IPS-20b (cell line): ENCODE results near the gene PHF20.
"Not testable (repeated sequence)": the region's sequence is repeated elsewhere in the genome, so short reads cannot be mapped to it uniquely, and the experiment has no call there.

Experiments
- H3K27ac ChIP-seq: one replicate; pipeline ENCODE4 v1.5.1; 2013; ENCODE audit warnings: low read length
- H3K27me3 ChIP-seq: 2 replicates; pipeline ENCODE4 v1.6.1; 2013; ENCODE audit warnings: mild to moderate bottlenecking, low read length, inconsistent platforms; ENCODE audit not compliant: insufficient read depth
- H3K36me3 ChIP-seq: 2 replicates; pipeline ENCODE4 v1.6.1; 2013; ENCODE audit warnings: low read depth, mild to moderate bottlenecking, inconsistent platforms, low read length, moderate library complexity; ENCODE audit not compliant: insufficient read depth
- H3K4me1 ChIP-seq: 2 replicates; pipeline ENCODE4 v1.6.1; 2013; ENCODE audit warnings: mild to moderate bottlenecking, control low read depth, inconsistent platforms, low read length, moderate library complexity; ENCODE audit not compliant: insufficient read depth
- H3K4me3 ChIP-seq: 2 replicates; pipeline ENCODE4 v1.5.1; 2013; ENCODE audit warnings: mild to moderate bottlenecking, low read length, inconsistent platforms
- H3K9ac ChIP-seq: 2 replicates; pipeline ENCODE4 v1.6.1; 2013; ENCODE audit warnings: low read depth, mild to moderate bottlenecking, inconsistent platforms, low read length, moderate library complexity
- H3K9me3 ChIP-seq: 2 replicates; pipeline ENCODE4 v1.6.1; 2013; ENCODE audit warnings: mild to moderate bottlenecking, low read depth, low read length, inconsistent platforms; ENCODE audit not compliant: insufficient read depth

PHF20 gene

DNA sequence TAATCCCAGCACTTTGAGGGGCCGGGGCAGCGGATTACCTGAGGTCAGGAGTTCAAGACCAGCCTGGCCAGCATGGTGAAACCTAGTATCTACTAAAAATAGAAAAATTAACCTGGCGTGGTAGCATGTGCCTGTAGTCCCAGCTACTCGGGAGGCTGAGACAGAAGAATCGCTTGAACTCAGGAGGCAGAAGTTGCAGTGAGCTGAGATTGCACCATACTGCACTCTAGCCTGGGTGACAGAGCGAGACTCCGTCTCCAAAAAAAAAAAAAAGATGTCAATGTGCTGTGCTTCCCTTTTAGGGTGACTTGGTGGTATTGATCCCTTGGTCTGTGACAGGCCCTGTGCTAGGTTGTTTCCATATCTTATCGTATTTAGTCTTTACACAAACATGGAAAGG, 79.8 kb downstream of the PHF20 start:
- not testable (repeated sequence) for H3K27me3 ChIP-seq, H3K9ac ChIP-seq, H3K27ac ChIP-seq, H3K9me3 ChIP-seq, H3K4me1 ChIP-seq, H3K4me3 ChIP-seq
- peaks cover 40% of the 10 kb centered on the region for H3K36me3 ChIP-seq

DNA sequence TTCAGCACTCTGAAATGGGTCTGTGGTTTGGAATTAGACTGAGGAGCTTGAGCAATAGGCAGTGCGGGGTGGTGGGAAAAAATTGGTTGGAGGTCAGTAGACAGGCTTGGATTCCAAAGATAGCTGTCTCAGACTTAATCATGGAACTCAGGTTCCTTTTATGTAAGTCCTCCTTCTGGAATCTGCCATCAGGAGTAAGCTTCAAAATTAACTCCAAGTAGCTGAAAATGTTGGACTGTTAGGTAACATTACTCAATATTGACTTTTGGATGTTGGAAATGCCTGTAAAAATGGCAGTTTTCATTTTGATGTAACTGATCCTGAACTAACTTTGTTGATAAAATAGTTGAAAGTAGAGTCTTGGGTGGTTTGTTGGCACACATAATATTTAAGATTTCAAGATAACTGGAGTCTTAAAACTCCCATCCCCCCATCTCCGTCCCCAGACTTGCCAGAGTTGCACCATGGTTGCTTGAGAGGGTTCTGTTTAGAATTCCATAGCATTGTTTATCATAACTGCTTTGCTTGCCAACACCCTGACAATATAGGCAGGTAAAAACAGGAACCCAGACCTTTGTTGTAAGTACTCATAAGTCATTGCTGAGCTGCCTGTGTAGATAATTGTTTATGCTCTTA, 83.0 kb downstream of the PHF20 start:
- Histone ChIP-seq H3K9ac (no peak overlapping the region), H3K27ac (no peak overlapping the region), H3K36me3 (peaks cover 26% of the 10 kb centered on the region), H3K9me3 (no peaks in the 10 kb centered on the region), H3K4me3 (no peak overlapping the region), H3K4me1 (no peaks in the 10 kb centered on the region), H3K27me3 (no peaks in the 10 kb centered on the region)

DNA sequence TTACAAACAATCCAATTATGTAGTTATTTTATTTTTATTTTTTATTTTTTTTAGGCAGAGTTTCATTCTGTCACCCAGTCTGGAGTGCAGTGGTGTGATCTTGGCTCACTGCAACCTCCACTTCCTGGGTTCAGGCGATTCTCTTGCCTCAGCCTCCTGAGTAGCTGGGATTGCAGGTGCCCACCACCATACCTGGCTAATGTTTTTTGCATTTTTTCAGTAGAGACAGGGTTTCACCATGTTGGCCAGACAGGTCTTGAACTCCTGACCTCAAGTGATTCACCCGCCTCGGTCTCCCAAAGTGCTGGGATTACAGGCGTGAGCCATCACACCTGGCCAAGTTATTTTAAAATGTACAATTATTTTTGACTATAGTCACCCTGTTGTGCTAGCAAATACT, 83.8 kb downstream of the PHF20 start:
- not testable (repeated sequence) for H3K4me1 ChIP-seq, H3K4me3 ChIP-seq, H3K27ac ChIP-seq, H3K9ac ChIP-seq, H3K9me3 ChIP-seq, H3K27me3 ChIP-seq
- peaks cover 23% of the 10 kb centered on the region for H3K36me3 ChIP-seq

DNA sequence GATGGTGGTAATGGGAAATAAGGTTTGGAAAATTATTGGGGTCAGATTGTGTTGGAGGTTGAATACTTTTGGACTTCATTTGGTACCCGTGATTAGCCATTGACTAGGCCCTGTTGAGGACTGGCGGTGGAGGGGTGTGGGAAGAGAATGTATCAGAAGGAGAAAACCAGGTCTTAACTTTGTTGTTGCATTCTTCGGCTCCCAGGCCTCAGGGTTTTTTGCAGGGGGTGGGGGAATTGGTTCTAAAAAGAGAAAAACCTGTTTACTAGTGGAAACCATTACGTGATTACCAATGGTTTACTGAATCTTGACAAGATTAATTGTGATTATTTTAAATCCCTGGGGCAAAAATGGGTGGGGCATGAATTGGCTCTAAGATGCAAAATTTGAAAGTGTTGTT, 85.1 kb downstream of the PHF20 start:
- Histone ChIP-seq H3K36me3 (peaks cover 14% of the 10 kb centered on the region), H3K9me3 (no peaks in the 10 kb centered on the region), H3K27me3 (no peaks in the 10 kb centered on the region), H3K9ac (no peak overlapping the region), H3K4me1 (no peaks in the 10 kb centered on the region), H3K27ac (no peak overlapping the region), H3K4me3 (no peak overlapping the region)

DNA sequence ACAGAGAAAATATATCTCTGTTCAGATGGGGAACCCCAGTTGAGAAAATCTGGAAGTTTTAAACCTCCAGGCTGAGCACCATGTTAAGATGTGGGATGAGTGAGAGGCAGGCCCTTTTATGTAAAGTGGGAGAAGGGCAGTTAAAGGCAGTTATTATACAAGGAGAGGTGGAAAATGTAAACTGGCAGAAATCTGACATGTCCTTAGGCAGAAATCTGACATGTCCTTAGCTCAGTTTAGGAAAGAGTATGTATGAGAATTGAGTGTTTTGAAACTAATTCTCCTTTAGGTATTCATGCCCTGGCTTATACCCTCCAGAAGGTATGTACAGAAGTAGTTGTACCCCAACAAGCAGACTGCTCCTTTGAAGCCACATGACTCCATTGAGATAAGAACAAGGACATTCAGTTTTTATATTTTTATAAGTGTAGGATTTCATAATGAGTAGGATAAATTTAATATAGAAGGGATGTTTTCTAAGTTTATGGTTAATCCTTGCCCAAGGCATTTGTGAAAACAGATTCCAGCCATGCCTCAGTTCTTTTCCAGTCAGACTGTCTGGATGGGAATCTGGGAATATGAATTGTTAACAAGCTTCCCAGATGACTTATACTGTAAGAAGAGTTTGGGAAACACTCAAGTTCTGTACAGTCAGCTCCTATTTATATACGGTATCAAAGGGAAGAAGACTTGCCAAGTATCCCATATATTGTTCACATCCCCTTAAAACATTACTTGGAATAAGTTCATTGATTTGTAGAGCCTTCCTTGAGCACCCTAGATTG, 94.8 kb downstream of the PHF20 start:
- H3K4me1 ChIP-seq, result no peaks in the 10 kb centered on the region
- no peaks in the 10 kb centered on the region for H3K9me3 ChIP-seq
- peaks cover 24% of the 10 kb centered on the region; the same call in 1 of the 2 replicates for H3K36me3 ChIP-seq
- H3K9ac ChIP-seq, result no peak overlapping the region
- no peaks in the 10 kb centered on the region for H3K27me3 ChIP-seq
- H3K27ac ChIP-seq, result no peak overlapping the region
- no peak overlapping the region for H3K4me3 ChIP-seq

DNA sequence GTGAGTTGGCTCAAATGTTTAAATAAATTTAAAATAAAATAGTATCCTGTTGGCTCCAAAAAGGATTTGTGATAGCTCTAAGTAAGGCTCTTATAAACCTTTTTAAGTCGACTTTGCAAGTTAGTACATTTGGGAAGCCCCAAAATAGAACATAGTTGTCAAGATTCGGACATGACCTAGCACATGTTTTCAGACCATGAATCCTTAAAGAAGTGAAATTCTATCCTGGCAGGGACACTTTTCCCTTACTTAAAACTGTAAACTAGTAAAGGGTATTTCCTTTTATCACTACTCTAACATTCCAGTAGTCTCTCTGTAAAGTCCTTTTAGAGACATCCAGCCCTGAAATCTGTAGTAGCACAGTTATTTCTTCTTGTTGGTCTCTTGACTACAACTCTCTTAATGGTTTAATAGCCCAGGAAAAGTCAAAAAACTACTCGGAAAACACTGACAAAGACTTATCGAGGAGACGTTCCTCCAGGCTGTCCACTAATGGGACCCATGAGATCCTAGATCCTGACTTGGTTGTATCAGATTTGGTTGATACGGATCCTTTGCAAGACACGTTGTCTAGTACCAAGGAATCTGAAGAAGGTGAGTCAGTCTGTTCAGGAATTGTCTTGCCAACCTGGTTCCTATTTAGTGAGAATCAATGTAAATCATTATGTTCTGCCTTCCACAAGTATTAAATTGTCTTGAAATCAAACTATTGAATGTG, 98.9 kb downstream of the PHF20 start:
- H3K9ac ChIP-seq, result no peak overlapping the region
- no peak overlapping the region for H3K27ac ChIP-seq
- H3K4me1 ChIP-seq, result no peaks in the 10 kb centered on the region
- no peaks in the 10 kb centered on the region for H3K9me3 ChIP-seq
- H3K4me3 ChIP-seq, result no peak overlapping the region
- peaks cover 23% of the 10 kb centered on the region; the same call in 1 of the 2 replicates for H3K36me3 ChIP-seq
- H3K27me3 ChIP-seq, result no peaks in the 10 kb centered on the region

DNA sequence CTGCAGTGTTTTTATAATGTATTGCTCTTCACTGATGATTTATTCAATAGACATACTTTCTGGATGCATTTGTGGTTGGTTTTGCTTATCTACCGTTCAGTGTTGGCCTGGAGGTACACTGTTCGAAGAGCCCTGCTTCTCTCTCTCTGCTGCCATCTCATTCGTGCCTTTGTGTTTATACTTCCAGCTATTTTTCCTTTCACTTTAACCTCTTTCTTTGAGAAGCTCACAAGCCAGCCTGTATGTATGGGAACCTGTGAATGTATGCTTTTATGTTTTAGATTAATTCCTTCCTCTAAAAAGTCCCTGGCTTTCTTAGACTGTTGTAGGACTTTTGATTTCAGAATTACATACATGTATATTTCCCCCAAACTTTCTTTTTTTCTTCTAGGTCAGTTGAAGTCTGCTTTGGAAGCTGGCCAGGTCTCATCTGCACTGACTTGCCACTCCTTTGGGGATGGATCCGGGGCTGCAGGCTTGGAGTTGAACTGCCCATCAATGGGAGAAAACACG, 99.5 kb downstream of the PHF20 start:
- peaks cover 24% of the 10 kb centered on the region; the same call in 1 of the 2 replicates for H3K36me3 ChIP-seq

DNA sequence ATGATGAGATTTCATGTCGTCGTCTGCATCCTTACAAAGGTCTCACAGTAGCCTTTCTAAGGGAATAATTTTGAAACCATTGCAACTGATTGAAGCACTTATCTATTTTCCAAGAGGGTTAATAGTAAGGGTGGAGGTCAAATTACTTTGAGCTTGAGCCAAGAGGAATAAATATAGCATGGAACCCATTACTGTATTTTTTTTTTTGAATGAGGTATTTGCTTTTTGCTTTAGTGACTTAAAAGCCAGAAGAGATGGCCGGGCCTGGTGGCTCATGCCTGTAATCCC, 104.2 kb downstream of the PHF20 start:
- no peak overlapping the region for H3K4me3 ChIP-seq
- H3K4me1 ChIP-seq, result no peaks in the 10 kb centered on the region
- H3K9me3 ChIP-seq, result no peaks in the 10 kb centered on the region
- no peaks in the 10 kb centered on the region for H3K27me3 ChIP-seq
- peaks cover 15% of the 10 kb centered on the region; the same call in 1 of the 2 replicates for H3K36me3 ChIP-seq
- H3K27ac ChIP-seq, result no peak overlapping the region
- no peak overlapping the region for H3K9ac ChIP-seq

More for the DNA sequence above, 99.5 kb downstream of the PHF20 start:
- Histone ChIP-seq H3K4me1 (no peaks in the 10 kb centered on the region), H3K4me3 (no peak overlapping the region), H3K9me3 (no peaks in the 10 kb centered on the region), H3K27ac (no peak overlapping the region), H3K27me3 (no peaks in the 10 kb centered on the region), H3K9ac (no peak overlapping the region)

DNA sequence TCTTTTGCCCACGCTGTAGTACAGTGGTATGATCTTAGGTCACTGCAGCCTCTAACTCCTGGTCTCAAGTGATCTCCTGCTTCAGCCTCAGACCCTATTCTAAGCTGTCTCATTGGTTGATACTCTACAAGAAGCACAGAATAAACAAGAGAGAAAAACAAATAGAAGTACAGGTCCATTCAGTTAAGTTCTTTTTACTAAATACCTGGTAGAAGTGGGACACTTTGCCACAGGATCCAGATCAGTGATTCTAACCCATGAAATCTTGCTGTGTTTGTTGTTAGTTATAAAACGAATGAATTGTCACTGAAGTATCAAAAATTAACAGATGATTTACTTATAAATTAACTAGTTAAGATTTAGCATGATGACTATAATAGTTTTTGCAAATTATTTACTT, 105.8 kb downstream of the PHF20 start:
- Histone ChIP-seq H3K27ac (no peak overlapping the region), H3K9me3 (no peaks in the 10 kb centered on the region), H3K4me1 (no peaks in the 10 kb centered on the region), H3K27me3 (no peaks in the 10 kb centered on the region), H3K4me3 (no peak overlapping the region), H3K36me3 (peaks cover 7% of the 10 kb centered on the region; the same call in 1 of the 2 replicates), H3K9ac (no peak overlapping the region)

DNA sequence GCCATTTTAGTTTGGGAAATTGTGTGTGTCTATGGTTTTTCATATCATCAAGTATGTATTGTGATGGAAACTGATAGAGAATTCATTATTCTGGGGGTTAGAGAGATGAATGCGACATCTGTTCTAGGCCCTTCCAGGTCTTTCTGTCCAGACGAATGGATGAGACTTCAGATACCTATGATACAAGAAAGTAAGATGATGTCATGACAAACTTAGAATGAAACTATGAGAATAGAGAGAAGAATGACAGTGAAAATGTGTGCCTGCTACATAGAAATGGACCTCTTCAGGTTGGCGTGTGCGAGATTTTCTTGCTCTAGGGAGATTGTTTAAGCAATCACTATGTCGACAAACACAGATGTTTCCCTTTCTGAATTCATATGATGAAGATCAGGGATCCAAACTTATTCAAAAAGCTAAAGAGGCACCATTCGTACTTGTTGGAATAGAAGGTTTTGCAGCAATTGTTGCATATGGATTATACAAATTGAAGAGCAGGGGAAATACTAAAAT, 106.4 kb downstream of the PHF20 start:
- H3K36me3 ChIP-seq, result peaks cover 7% of the 10 kb centered on the region; the same call in 1 of the 2 replicates
- no peak overlapping the region for H3K9ac ChIP-seq
- no peaks in the 10 kb centered on the region for H3K9me3 ChIP-seq
- H3K4me1 ChIP-seq, result no peaks in the 10 kb centered on the region
- H3K27ac ChIP-seq, result no peak overlapping the region
- H3K27me3 ChIP-seq, result no peaks in the 10 kb centered on the region
- no peak overlapping the region for H3K4me3 ChIP-seq

DNA sequence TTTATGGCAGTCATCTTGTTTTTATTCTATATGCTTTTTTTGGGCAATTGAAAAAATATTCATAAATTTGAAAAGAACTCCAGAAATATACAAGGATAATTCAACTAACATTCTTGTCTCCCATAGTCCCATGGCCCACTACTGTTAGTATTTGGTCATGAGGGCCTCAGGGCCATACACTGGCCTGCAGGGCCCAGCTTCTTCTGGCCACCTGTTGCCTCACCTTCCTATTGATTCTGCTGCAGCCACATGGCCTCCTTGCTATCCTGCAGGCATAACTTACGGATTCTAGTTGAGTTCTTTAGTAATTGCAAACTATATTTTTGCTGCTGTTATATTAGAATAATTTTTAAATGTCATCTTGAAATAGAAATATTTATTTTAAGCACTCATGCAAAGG, 109.9 kb downstream of the PHF20 start:
- Histone ChIP-seq H3K4me1 (no peaks in the 10 kb centered on the region; the same call in 1 of the 2 replicates), H3K36me3 (peaks cover 3% of the 10 kb centered on the region; the same call in 1 of the 2 replicates), H3K9me3 (no peaks in the 10 kb centered on the region), H3K4me3 (no peak overlapping the region), H3K9ac (no peak overlapping the region), H3K27me3 (no peaks in the 10 kb centered on the region), H3K27ac (no peak overlapping the region)
